ENCODE measurements around the gene AFTPH.

GRCh38 chr2:64504774-64505720 is 19.1 kb upstream of the AFTPH start:
- no peak for TF ChIP-seq EZH2phosphoT487 (conservative IDR thresholded peaks at IDR 0.05; ENCODE audit: low read length)
- TF ChIP-seq, protein P1, sequence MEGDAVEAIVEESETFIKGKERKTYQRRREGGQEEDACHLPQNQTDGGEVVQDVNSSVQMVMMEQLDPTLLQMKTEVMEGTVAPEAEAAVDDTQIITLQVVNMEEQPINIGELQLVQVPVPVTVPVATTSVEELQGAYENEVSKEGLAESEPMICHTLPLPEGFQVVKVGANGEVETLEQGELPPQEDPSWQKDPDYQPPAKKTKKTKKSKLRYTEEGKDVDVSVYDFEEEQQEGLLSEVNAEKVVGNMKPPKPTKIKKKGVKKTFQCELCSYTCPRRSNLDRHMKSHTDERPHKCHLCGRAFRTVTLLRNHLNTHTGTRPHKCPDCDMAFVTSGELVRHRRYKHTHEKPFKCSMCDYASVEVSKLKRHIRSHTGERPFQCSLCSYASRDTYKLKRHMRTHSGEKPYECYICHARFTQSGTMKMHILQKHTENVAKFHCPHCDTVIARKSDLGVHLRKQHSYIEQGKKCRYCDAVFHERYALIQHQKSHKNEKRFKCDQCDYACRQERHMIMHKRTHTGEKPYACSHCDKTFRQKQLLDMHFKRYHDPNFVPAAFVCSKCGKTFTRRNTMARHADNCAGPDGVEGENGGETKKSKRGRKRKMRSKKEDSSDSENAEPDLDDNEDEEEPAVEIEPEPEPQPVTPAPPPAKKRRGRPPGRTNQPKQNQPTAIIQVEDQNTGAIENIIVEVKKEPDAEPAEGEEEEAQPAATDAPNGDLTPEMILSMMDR (IDR thresholded peaks at IDR 0.05; ENCODE audit: insufficient read depth, low read length, poor library complexity, severe bottlenecking) = no peak
